GM21515 (cell line): ENCODE measurements around the gene FAM227B.
"Not testable (repeated sequence)": the region's sequence is repeated elsewhere in the genome, so short reads cannot be mapped to it uniquely, and the experiment has no call there.

ENCODE experiments used
- ATAC-seq: cut with Tn5 transposase; IDR thresholded peaks from one replicate; pipeline ENCODE4 v1.9.1; 2021; ENCODE audit not compliant: unreplicated experiment

FAM227B gene

DNA sequence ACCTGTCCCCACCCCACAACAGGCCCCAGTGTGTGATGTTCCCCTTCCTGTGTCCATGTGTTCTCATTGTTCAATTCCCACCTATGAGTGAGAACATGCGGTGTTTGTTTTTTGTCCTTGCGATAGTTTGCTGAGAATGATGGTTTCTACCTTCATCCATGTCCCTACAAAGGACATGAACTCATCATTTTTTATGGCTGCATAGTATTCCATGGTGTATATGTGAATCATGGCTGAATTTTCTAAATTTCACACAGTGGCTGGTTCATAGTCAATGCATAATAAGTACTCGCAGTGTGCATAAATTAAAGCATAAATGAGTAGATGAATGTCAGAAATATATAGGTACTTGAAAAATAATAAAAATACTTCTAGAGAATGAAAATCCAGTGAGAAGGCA, 8.4 kb downstream of the FAM227B start:
- not testable (repeated sequence) for ATAC-seq

DNA sequence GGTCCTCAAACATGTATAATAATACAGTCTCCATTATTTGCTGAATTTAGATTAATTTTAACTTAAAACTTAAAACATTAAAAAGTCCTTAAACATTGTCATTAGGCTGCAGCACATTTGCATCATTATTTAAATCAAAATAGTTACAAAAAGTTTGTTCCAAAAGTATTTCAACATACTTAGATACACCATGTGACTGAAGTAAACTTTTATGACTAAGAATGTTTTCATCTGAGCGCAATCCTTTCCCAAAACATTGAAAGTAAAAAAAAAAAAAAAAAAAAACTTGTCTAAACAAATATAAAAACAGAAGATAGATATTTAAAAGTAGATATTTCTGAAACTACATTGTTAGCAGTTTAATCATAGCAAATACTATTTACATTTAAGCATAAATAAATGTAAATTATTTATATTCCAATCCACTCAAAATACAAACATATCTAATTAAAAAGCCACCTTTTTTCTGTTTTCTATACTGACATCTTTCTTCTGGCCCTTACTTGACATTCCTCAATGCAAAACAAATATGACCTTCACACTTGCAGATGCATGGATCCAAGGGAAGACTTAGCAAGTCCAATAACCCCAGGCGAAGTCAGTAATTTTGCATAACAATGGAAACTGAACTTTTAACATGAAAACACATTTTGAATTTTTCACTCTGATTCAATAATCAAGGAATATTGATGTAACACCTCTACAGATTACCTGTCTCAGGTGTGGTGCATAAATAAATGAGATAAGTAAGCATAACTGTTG, 10.3 kb downstream of the FAM227B start:
- ATAC-seq: no peak

DNA sequence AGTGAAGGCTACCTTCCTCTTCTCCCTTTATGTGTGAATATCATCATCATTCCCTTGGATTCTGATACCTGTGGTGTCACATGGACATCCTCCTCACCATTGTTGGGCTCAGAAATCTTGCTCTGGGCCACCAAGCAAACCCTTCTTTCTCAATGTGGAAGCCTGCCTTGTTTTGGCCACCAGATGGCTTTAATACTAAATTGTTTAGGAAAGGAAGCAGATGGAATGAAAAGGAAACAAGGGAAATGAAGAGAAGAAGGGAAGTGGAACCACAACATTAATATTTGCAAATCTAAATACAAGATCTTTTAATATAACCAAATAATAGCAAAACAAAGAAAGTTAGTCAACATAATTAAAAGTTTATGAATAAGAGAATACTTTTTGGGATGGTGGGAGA, 14.0 kb downstream of the FAM227B start:
- ATAC-seq: no peak

DNA sequence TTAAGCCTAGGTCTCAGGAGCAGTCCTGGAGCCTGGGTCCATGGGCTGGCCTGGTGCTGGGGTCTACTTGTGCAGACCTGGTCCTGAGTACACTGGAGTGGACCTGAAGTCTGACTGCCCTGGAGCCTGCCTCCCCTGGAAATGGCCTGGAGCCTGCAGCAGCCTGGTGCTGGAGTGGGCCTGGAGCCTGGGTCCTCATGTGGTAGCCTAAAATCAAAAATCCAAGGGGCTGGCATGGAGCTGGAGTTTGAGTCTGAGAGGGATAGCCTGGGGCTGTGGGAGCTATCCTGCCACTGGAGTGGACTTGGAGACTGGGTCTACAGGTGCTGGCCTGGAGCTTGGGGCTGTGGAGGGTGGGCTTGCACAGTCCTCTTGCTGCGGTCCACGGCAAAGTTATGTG, 15.0 kb downstream of the FAM227B start:
- ATAC-seq: no peak

DNA sequence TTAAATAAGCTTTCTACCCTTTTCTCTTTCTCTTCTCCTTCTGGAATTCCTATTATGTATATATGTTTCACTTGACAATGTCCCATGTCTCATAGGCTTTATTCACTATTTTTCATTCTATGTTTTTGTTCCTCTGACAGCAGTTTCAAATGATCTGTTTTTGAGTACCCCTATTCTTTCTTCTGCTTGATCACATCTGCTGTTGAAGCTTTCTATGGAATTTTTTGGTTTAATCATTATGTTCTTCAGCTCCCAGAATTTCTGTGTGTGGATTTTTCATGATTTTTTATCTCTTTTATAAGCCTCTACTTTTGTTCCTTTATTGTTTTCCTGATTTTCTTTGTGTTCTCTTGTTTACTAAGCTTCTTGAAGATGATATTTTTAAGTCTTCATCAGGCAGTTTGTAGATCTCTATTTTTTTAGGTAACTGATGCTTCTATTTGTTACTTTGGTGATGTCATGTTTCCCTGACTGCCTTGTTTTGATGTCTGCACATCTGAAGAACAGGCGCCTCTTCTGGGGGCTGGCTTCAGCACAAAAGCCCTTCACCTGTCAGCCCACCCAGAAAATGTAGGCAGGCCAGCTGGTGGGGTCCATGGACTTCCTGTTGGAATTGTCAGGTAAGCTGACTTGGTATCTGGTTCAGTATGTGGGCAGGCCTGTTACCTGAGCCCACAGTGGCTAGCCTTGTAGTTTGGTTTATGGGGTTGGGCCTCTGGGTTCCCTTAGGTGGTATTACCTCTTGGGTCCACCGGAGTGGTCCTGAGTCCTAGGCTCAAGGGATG, 15.8 kb downstream of the FAM227B start:
- ATAC-seq: no peak

DNA sequence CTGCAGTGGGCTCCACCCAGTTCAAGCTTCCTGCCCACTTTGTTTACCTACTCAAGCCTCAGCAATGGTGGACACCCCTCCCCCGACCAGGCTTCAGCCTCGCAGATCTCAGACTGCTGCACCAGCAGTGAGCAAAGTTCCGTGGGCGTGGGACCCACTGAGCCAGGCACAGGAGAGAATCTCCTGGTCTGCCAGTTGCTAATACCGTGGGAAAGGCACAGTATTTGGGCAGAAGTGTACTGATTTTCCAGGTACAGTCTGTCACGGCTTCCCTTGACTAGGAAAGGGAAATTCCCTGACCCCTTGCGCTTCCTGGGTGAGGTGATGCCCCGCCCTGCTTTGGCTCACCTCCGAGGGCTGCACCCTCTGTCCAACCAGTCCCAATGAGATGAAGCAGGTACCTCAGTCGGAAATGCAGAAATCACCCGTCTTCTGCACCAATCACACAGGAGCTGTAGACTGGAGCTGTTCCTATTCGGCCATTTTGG, 27.7 kb downstream of the FAM227B start:
- not testable (repeated sequence) for ATAC-seq

DNA sequence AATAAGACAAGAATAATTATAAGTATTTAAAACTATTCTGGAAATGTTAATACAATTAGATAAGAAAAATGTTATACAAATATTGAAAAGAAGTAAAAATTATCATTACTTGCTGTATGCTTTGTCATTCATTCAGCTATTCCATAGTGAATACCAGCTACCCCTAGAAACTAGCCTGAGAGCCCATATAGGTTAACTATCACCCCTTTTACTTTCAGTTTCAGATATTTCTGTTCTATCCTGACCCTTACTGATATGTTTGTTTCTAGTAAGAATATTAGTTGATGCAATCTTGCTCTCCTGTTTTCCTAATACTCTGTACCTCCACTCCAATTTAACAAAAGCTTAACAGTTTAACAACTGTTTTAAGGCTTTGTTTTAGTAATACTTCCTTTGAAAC, 31.6 kb downstream of the FAM227B start:
- ATAC-seq: peak; percentile 70

DNA sequence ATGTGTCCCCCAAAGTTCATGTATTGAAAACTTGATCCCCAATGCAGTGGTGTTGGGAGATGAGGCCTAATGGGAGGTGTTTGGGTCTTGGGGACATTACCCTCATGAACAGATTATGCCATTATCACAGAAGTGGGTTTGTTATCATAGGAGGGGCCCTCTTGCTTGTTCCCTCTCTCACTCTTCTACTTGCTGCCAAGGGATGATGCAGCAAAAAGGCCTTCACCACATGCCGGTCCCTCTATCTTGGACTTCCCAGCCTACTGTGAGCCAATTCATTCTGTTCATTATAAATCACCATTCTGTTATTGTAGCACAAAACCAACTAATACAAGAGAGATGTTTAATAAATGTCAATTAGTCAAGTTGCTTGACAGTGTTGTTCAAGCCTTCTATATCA, 47.2 kb downstream of the FAM227B start:
- no peak for ATAC-seq

DNA sequence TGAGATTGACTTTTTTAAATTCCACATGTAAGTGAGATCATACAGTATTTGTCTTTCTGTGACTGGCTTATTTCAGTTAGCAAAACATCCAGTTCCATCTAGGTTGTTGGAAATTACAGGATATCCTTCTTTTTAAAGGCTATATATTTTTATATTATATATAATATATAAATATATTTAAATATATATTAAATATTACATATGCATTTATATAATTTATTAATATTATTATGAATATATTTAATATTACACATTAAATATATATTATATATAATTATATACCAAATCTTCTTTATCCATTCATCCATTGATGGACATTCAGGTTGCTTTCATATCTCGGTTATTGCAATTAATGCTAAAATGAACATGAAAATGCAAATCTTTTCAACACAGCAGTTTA, 49.9 kb downstream of the FAM227B start:
- ATAC-seq: no peak

DNA sequence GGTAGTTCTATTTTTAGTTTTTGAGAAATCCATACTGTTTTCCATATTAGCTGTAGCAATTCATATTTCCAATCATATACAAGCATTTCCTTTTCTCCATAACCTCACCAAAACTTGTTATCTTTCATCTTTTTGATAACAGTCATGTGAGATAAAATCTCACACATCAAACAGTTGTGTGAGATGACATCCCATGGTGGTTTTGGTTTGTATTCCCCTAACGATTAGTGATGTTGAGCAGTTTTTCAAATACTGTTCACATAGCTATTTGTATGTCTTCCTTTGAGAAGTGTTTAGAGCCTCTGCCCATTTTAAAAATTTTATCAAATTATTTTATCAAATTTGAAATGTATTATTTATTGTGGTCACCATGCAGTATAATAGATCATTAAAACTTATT, 50.4 kb downstream of the FAM227B start:
- no peak for ATAC-seq

DNA sequence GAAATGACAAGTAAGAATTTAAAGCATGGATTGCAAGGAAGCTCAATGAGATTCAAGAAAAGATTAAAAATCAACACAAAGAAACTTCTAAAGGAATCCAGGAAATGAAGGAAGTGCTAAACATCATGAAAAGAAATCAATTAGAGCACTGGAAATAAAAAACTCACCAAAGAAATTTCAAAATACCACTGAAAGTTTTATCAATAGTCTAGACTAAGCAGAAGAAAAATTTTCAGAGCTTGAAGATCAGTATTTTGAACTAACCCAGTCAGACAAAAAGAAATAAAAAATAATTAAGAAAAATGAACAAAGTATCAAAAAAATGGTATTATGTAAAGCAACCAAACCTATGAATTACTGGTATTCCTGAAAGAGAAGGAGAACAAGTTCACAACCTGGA, 60.6 kb downstream of the FAM227B start:
- ATAC-seq: no peak

DNA sequence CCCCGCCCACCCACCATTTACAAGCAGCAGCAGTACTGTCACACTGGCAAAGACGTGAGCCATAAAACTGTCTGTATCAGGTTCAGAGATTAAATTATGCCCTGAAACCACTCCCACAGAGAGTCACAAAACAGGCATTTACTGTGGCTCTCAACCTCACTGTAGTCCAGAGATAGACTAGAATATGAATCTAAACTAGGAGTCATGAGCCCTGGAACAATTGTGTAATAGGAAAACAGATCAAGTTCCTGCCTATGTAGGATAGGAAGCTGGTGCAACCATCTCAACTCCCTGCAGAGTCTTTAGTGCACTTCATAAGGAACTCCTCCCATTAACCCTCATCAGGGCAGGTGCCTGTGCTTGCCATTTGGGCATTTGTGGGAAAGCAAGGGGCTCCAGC, 61.7 kb downstream of the FAM227B start:
- no peak for ATAC-seq

DNA sequence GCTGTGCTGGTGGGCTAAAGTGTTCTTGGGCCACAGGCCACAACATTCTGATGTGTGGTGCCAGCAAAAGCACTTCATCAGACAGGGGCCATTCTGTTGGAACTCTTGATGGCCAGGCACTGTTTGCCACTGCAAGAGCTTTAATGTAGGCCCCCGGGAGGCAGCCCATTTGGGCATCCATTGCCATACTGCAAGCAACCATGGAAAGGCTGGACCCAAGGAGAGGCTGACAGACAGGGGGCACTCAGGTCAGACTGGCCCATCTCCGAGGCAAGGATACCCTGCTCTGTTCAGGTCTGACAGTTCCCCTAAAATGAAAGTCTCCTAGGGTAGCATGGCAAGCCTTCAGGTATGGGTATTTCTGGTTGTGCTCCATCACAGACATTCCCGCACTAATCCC, 64.2 kb downstream of the FAM227B start:
- no peak for ATAC-seq

DNA sequence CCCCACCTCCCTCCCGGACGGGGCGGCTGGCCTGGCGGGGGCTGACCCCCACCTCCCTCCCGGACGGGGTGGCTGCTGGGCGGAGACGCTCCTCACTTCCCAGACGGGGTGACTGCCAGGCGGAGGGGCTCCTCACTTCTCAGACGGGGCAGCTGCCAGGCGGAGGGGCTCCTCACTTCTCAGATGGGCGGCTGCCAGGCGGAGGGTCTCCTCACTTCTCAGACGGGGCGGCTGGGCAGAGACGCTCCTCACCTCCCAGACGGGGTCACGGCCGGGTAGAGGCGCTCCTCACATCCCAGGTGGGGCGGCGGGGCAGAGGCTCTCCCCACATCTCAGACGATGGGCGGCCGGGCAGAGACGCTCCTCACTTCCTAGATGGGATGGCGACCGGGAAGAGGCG, 70.3 kb downstream of the FAM227B start:
- ATAC-seq: not testable (repeated sequence)

DNA sequence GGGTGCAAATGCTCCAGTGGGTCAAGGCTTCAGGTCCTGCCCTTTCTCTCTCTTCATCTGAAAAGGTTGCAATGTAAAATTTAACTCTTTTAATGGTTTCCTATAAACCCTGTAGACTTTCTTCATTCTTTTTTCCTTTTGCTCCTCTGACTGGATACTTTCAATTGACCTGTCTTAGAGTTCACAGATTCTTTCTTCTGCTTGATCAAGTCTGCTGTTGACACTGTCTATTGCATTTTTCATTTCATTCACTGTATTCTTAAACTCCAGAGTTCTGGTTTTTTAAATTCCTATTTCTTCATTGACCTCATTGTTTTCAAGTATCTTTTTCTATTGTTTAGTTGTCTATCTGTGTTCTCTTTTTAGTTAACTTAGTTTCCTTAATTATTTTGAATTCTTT, 82.1 kb downstream of the FAM227B start:
- no peak for ATAC-seq

DNA sequence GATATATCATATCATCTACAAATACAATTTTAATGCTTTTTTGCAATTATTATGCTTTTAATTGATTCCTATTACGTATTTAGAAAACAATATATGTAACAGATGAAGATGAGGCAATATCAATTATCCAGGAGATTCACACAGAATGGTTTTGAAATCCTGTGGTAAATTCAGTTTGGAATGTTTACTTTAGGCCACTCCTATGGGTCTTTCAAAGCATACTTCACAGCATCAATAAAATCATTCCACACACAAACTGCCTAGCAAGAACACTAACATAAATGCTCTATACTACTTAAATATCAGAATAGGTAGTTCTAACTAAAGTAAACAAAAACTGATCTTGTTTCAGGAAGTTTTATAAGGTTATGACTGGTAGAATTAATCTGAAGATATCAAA, 90.5 kb downstream of the FAM227B start:
- ATAC-seq: no peak

DNA sequence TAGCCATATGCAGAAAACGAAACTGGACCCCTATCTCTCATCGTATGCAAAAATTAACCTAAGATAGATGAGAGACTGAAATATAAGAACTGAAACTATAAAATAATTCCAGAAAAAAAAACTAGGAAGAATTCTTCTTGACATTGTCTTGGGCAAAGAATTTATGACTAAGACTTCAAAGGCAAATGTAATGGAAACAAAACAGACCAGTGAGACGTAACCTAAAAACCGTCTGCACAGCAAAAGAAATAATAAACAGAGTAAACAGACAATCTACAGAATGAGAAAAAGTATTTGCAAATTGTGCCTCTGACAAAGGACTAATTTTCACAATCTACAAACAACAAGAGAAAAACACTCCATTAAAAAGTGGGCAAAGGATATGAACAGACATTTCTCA, 92.3 kb downstream of the FAM227B start:
- ATAC-seq: no peak

DNA sequence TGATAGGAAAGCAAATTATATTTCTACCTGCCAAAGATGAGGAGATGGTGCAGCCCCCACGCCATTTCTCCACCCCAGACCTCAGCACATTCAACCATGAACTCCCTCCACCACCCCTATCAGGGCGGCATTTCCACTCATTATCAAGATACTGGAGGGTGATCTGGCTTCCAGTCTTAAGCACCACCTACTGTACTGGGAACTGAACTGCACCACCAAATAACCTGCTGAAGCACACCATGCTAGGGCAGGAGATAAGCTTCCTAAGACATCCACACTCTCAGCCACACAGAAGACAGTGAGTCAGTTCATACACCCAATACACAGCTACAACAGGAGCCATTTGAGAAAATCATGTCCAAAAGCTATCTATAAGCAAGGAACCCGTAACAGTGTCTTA, 98.8 kb downstream of the FAM227B start:
- ATAC-seq: no peak

DNA sequence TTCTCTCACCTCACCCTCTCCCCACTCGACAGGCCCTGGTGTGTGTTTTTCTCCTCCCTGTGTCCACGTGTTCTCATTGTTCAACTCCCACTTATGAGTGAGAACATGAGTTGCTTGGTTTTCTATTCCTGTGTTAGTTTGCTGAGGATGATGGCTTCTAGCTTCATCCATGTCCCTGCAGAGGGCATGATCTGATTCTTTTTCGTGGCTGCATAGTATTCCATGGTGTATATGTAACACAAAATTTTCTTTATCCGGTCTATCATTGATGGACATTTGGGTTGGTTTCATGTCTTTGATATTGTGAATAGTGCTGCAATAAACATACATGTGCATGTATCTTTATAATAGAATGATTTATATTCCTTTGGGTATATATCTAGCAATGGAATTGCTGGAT, 107.9 kb downstream of the FAM227B start:
- ATAC-seq: not testable (repeated sequence)

DNA sequence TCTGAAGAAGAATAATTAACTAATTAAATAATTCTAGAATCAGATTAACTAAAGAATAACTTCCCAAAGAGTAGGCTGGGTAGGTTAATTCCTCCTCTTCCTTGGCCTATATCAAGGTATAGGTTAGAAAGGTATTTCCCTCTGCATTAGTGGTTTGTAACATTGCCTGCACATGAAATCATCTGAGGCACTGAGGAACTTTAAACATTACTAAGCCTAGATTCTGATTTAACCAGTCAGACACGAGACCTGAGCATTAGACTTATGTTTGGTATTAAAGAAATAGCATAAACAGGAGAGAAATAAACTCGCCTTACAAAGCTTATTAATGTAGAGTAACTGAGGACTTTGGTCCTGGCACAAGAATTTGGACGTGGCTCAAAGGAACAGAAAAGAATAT, 113.4 kb downstream of the FAM227B start:
- ATAC-seq: no peak

DNA sequence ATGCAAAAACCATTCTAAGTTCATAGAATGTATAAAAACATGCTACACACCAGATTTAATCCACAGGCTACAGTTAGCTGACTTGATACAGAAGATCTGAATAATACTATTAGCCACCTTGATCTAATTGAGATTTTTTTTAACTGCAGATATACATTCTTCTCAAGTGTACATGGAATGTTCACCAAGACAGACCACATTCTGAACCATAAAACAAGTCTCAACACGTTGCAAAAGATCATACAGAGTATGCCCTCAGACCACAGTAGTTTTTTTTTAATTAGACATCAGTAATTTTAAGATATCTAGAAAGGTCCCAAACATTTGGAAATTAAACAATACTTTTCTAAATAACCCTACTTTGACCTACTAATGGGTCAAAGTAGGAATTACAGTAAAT, 114.3 kb downstream of the FAM227B start:
- no peak for ATAC-seq

DNA sequence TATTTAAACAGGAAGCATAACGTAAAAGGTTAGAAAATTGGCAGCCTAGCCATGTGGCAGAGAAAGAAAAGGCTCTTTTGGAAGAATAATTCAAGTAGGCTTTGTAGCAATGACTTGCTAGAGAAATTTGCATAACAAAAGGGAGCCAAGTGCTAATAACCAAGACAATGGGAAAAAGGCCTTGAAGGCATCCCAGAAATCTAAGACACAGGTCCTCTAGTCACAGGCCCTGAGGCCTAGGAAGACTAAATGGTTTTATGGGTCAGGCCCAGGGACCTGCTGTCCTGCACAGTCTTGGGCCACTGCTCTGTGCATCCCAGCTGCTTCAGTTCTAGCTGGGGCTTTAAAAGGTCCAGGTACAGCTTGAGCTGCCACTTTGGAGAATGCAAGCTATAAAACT, 119.0 kb downstream of the FAM227B start:
- ATAC-seq: no peak
